Measurements from ENCODE around the gene MN1. TPM values are rescaled to one million over a fixed set of nuclear protein-coding genes. Genes with fewer than 3 reads are reported as not detected.

MN1 gene
- polyA plus RNA-seq, 3 donors: 0.06 to 0.38 (median 0.29) TPM

- peak overlapping the region in 1 of 2 donors; percentile 83 for H3K27ac ChIP-seq (ENCODE audit: low read depth in 1 of 2, low read length in 2 of 2)
- TF ChIP-seq CTCF (IDR thresholded peaks at IDR 0.05): peak; percentile 17
- Mint-ChIP-seq H3K27me3 (ENCODE audit: low read depth in 3 of 3) (peaks cover 0 to 8% (median 0%) of the 10 kb centered on the region in 3 donors), H3K4me3 (no peak overlapping the region), H3K36me3 (no peaks in the 10 kb centered on the region), H3K4me1 (peaks cover 38% of the 10 kb centered on the region), H3K27ac (peak overlapping the region in 6 of 7 donors; percentile 79 to 97 (median 94)), H3K9me3 (peaks cover 0 to 10% (median 3%) of the 10 kb centered on the region in 7 donors)
- no peaks in the 10 kb centered on the region for H3K27me3 ChIP-seq (ENCODE audit: control insufficient read depth in 2 of 2, insufficient read depth in 2 of 2, low read length in 2 of 2)
- H3K9me3 ChIP-seq (replicated peaks in 1 of 2; ENCODE audit: control insufficient read depth in 1 of 2, insufficient read depth in 1 of 2, low read length in 2 of 2): no peaks in the 10 kb centered on the region
- H3K4me3 ChIP-seq (replicated peaks in 1 of 3; ENCODE audit: low read depth in 2 of 3, low read length in 3 of 3): no peak overlapping the region
- H3K79me2 ChIP-seq (ENCODE audit: insufficient read depth, low read length): no peaks in the 10 kb centered on the region
- 100% methylated on average over 1 of the region's 4 CpGs for WGBS (ENCODE audit: insufficient coverage)
- no peak overlapping the region for H2AFZ ChIP-seq (ENCODE audit: insufficient read depth, low read depth, low read length, poor library complexity, severe bottlenecking)
- no peak overlapping the region for H3K4me2 ChIP-seq (replicated peaks; ENCODE audit: extremely low read depth, low read length, poor library complexity, severe bottlenecking)
- DNase-seq: no peak
- H3K36me3 ChIP-seq (replicated peaks in 1 of 2; ENCODE audit: control insufficient read depth in 1 of 2, insufficient read depth in 2 of 2, low read length in 2 of 2): no peaks in the 10 kb centered on the region
- intact Hi-C loops (cut with micrococcal nuclease): loop anchor here (2.0 to 5.0 kb wide), 2 partner anchors 33 to 74 kb away; partner anchors contain the start of gene MN1 (in 1 of the 2)
- no peaks in the 10 kb centered on the region for H4K20me1 ChIP-seq (ENCODE audit: insufficient read depth, low read length)
- peaks cover 30 to 35% of the 10 kb centered on the region in 2 donors for H3K4me1 ChIP-seq (ENCODE audit: control insufficient read depth in 1 of 2, insufficient read depth in 2 of 2, low read length in 2 of 2)
- no peak overlapping the region for H3K9ac ChIP-seq (ENCODE audit: insufficient read depth, low read length, poor library complexity, severe bottlenecking)
Observed at GRCh38 chr22:27727673-27728451, 73.7 kb downstream of the MN1 start.

GRCh38 chr22:27726686-27727449, 74.7 kb downstream of the MN1 start:
- peak overlapping the region; percentile 47 for H3K9ac ChIP-seq (ENCODE audit: insufficient read depth, low read length, poor library complexity, severe bottlenecking)
- peaks cover 0 to 10% (median 3%) of the 10 kb centered on the region in 7 donors for H3K9me3 Mint-ChIP-seq
- H3K4me3 ChIP-seq (replicated peaks in 1 of 3; ENCODE audit: low read depth in 2 of 3, low read length in 3 of 3): no peak overlapping the region
- peaks cover 0 to 8% (median 0%) of the 10 kb centered on the region in 3 donors for H3K27me3 Mint-ChIP-seq (ENCODE audit: low read depth in 3 of 3)
- peak overlapping the region; percentile 80 to 97 (median 94) for H3K27ac Mint-ChIP-seq
- H3K27ac ChIP-seq (ENCODE audit: low read depth in 1 of 2, low read length in 2 of 2): peak overlapping the region; percentile 53 to 83
- H3K4me1 Mint-ChIP-seq: peaks cover 38% of the 10 kb centered on the region
- peaks cover 30 to 35% of the 10 kb centered on the region in 2 donors for H3K4me1 ChIP-seq (ENCODE audit: control insufficient read depth in 1 of 2, insufficient read depth in 2 of 2, low read length in 2 of 2)
- H3K27me3 ChIP-seq (ENCODE audit: control insufficient read depth in 2 of 2, insufficient read depth in 2 of 2, low read length in 2 of 2): no peaks in the 10 kb centered on the region
- no peak for TF ChIP-seq CTCF (IDR thresholded peaks at IDR 0.05)
- no peaks in the 10 kb centered on the region for H3K36me3 Mint-ChIP-seq
- H3K79me2 ChIP-seq (ENCODE audit: insufficient read depth, low read length): no peaks in the 10 kb centered on the region
- no peaks in the 10 kb centered on the region for H4K20me1 ChIP-seq (ENCODE audit: insufficient read depth, low read length)
- H3K9me3 ChIP-seq (replicated peaks in 1 of 2; ENCODE audit: control insufficient read depth in 1 of 2, insufficient read depth in 1 of 2, low read length in 2 of 2): no peaks in the 10 kb centered on the region
- DNase-seq: peak; percentile 84 to 93 (median 91)
- H3K4me3 Mint-ChIP-seq: peak overlapping the region in 1 of 2 donors; percentile 62
- no peaks in the 10 kb centered on the region for H3K36me3 ChIP-seq (replicated peaks in 1 of 2; ENCODE audit: control insufficient read depth in 1 of 2, insufficient read depth in 2 of 2, low read length in 2 of 2)
- peak overlapping the region; percentile 39 for H3K4me2 ChIP-seq (replicated peaks; ENCODE audit: extremely low read depth, low read length, poor library complexity, severe bottlenecking)
- intact Hi-C loops (cut with micrococcal nuclease): loop anchor here in 1 of 2 donors (5.0 kb wide), 1 partner anchor 75 kb away; the partner anchor contains the start of gene MN1
- no peak overlapping the region for H2AFZ ChIP-seq (ENCODE audit: insufficient read depth, low read depth, low read length, poor library complexity, severe bottlenecking)
- 40% methylated on average over 4 of the region's 13 CpGs for WGBS (ENCODE audit: insufficient coverage)

Measured in CD14-positive monocyte (primary cell).